Tongue (tissue), 2 donors: ENCODE results near the gene CLCC1. TPM values are rescaled to one million over a fixed set of nuclear protein-coding genes. Genes with fewer than 3 reads are reported as not detected.
A peak's percentile ranks its signal among the peaks of the same experiment; 100 is the strongest.
"Not testable (repeated sequence)": the region's sequence is repeated elsewhere in the genome, so short reads cannot be mapped to it uniquely, and the experiment has no call there.

Source experiments
- DNase-seq: peaks from one replicate; pipeline ENCODE4 v3.0.0-alpha.2; 2015
- total RNA-seq: library from RNA; depleted of rRNA; stranded (reverse); fragments of >200 nt; gene quantifications from one replicate; pipeline ENCODE4 v1.2.3, GENCODE V29; 2014

Gene CLCC1, protein sequence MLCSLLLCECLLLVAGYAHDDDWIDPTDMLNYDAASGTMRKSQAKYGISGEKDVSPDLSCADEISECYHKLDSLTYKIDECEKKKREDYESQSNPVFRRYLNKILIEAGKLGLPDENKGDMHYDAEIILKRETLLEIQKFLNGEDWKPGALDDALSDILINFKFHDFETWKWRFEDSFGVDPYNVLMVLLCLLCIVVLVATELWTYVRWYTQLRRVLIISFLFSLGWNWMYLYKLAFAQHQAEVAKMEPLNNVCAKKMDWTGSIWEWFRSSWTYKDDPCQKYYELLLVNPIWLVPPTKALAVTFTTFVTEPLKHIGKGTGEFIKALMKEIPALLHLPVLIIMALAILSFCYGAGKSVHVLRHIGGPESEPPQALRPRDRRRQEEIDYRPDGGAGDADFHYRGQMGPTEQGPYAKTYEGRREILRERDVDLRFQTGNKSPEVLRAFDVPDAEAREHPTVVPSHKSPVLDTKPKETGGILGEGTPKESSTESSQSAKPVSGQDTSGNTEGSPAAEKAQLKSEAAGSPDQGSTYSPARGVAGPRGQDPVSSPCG
- total RNA-seq: 32.2 TPM

DNA sequence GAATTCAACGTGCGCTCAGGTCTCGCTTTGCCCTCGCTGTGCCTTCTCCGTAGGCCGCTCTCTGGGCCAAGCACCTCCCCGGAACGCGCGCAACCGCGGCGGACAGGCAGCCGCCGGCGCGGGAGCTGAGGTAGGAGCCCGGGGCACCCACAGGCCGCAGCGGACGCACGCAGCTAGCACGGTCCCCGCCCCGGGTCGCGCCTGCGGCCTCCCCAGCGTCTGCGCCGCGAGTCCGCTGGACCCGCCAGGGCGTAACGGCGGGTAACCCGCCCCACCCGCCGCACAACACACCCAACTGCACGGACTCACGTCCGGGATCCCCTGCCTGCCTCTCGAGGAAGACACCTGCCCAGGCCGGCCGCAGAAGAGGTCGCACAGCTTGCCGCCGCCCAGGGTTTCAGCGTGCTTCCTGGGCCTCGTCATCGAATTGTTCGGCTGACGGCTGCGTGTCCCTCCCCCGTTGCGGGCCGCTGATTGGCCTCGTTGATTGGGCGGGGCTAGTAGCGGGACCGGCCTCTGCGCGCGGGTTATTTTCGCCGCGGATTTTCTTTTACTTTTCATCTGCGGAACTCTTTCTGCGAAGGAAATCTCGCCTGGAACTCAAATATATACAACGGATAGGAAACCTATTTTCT, at the start of gene CLCC1:
Gene CLCC1, minus strand, starts transcription at position 433 of the 635 bp plus-strand sequence. CDS start 13,047 bp downstream, outside the sequence.
- DNase-seq: peak; percentile 96

DNA sequence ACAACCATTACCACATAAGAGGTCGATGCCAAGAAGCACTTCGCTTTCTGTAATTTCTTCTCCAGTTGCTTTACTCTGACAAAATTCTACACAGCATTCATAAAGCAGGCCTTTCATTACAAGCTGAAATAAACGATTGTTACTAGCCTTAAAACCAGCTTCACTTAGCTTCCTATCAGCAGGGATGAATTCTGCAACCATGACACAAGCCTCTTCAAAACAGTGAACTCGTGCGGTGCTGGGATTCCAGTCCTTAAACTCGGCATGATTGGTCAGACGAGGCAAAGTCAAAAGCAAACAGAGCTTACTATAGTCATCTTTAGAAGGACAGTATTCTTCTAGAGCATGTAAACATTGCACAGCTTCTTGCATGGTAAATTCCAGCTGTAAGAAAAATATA, 48.1 kb upstream of the CLCC1 start:
- DNase-seq: peak; percentile 7

DNA sequence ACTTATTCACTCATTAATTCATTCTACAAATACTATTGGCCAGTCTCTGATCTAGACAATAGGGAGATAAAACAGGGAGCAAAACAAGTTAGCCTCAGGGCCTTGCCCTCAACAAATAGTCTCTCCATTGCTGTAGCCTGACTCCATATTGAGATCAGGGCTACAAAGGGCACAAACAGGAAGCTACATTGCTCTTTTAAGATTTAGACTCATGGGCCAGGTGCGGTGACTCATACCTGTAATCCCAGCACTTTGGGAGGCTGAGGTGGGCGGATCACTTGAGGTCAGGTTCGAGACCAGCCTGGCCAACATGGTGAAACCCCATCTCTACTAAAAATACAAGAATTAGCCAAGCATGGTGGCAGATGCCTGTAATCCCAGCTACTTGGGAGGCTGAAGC, 33.3 kb upstream of the CLCC1 start:
- DNase-seq: not testable (repeated sequence)

DNA sequence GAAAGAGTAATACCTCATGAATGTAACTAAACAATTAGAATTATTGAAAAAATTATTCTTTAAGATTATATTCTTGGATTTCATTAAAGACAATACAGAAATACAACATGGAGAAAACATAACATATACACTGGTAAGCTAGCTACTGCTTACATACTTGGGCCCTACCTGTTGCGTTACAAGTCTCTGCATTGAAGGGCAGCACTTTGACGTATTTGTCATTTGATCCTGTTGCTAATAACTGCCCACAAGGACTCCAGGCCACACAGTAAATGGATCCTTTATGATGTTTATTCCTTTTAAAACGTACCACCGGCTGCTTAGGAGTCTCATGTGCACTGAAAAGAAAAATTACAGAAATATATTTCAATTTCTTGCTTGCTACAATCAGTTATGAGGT, 19.8 kb upstream of the CLCC1 start:
- DNase-seq: no peak

DNA sequence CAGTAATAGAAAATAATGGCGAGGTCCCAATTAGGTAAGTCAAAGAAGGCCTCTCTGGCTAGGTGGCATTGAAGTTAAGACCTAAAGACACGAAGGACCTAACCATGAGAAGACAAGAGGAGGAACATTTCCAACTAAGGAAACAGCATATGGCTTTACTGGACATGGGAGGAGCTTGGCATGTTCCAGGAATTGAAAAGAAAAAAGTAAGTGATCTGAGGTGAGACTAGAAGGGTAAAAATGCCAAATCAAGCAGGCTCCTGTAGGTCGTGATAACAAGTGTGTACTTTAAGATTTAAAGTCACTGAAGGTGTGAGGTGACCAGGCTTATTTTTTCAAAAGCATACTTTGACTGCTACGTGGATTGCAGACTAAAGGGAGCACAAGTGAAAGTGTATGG, 13.4 kb upstream of the CLCC1 start:
- no peak for DNase-seq

DNA sequence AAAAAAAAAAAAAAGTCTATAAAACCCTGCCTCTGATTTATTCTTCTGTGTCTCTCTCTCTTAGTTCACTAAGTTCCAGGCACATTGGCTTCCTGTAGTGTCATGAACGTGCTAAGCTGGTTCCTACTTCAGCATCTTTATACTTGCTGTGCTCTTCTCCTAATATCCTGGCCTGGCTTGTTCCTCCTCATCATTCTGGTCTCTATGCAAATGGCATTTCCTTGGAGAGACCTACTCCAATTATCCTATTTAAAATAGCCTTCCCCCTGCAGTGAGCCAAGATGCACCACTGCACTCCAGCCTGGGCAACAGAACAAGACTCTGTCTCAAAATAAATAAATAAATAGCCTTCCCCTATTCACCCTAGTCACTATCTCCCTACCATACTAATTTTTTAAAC, 9.7 kb upstream of the CLCC1 start:
- DNase-seq: no peak

DNA sequence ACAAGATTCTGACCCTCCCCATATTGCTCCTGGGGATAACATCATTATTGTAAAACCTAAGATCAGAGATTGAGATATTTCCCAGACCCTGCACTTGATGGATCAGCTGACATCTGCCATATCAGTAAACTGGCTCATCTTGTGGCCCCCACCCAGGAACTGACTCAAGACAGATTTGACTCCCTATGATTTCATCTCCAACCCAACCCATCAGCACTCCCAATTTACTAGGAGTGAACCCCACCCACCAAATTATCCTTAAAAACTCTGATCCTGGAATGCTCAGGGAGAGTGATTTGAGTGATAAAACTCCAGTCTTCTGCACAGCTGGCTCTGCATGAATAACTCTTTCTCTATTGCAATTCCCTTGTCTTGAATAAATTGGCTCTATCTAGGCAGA, 6.1 kb upstream of the CLCC1 start:
- no peak for DNase-seq

DNA sequence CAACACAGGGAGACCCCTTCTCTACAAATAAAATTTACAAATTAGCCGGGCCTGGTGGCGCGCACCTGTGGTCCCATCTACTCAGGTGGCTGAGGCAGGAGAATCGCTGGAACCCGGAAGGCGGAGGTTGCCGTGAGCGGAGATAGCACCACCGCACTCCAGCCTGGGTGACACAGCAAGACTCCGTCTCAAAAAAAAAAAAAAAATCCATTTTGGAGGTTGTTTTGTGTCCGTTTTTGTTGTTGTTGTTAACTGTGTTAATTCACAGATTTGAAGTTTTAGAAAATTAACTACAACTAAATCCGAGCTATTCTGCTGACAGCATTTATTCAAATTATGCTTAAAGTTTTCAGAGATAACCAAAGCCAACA, 618 bp downstream of the CLCC1 start:
- no peak for DNase-seq

DNA sequence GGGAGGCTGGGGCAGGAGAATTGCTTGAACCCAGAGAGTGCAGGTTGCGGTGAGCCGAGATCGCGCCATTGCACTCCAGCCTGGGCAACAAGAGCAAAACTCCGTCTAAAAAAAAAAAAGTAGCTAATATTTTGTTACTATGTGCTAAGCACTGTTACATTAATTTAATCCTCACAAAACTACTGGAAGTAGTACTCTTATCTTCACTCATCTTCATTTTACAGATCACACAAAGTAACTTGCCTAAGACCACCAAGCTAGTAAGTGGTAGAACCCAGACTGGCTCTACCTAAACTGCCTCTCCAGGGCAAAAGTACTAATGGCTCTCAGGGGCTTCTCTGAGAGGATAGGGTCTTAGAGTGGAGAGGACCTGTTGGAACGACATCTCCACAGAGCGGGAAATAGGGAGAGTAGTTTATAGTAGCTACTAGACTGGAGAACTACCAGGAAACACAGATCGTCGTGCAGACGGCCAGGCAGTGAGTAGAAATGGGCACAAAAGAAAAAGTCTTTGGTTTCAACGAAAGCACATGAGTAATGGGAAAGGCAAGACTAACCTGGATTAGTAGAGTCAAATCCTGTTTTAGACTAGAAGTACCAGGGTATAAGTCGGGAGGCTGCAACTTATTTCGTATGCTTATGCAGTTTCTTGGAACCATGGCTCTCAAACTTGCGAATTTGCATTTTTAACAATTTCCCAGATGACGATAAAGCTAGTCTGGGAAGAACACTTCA, 1.4 kb downstream of the CLCC1 start:
- peak; percentile 2 for DNase-seq

DNA sequence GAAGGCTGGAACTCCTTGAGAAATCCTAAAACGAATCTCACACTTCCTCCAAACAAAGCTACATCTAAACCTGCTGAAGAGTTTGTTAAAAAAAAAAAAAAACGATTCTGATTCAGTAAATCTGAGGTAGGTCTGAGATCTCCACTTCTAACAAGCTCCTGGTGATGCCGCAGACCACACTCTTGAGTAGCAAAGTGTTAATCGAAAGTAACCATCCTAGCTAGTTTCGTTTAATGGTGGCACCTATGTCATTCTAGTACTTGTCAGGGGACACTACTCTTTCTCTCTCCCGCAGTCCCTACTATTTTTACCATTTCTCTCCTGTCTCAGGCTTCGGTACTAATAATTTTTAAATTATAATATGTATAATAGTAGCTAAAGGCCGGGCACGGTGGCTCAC, 2.1 kb downstream of the CLCC1 start:
- no peak for DNase-seq

DNA sequence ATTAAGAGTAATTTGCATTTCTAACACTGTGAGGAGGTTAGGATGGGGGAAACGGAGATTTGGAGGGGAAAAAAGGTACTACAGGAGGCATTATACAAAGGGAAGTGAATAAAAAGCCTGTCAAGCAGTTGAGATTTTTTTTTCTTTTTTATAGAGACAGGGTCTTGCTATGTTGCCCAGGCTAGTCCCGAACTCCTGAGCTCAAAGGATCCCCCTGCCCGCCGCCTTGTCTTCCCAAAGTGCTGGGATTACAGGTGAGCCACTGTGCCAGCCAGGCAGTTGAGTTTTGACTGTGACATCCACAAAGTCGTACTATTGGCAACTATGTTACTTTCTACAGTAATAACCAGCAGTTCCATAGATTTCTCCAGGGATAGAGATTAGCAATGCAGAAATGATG, 2.6 kb downstream of the CLCC1 start:
- no peak for DNase-seq

DNA sequence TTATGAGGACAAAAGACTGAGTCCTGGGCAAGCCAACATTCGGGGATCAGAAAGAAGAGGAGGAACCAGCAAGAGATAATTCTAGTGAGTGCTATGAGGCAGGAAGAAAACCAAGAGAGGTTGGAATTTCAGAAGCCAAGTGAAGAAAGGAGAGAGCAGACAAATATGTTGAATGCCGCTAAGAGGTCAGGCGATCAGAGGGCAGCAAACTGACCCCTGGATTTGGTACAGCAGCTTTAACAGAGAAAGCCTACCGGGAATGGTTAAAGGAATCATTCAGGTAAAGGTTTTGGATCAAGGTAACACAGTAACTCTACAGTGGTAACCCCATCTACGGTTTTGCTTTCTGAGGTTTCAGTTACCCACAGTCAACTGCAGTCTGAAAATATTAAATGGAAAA, 5.4 kb downstream of the CLCC1 start:
- no peak for DNase-seq

DNA sequence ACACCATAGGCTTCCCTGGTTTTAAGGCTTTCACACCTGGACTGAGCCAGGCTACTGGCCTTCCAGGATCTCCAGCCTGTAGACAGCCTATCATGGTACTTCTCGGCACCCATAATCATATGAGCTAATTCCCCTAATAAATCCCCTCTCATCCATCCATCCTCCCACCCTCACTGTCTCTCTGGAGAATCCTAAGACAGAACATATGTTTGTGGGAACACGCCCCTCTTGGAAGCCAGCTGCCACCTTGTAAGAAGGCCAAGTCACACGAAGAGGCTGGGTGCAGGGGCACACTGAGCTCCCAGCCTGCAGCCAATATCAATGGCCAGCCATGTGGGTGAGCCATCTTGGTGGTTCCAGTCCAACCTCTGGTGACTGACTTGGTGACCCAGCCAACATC, 7.4 kb downstream of the CLCC1 start:
- no peak for DNase-seq

DNA sequence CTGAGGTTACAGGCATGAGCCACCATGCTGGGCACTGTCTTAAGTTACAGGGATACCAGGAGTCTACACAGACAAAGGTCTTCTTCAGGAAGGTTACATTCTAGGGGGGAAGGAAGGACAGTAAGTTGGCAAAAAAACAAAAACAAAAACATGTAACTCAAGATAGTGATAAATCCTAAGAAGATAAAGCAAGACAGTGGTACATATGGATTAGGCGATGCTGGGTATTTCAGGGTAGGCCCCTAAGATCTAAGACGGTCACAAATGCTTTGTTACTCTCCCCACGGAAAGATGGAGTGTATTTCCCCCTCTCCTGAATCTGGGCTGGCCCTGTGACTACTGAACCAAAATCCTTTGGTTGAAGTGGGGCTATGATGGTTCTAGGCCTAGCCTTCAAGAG, 8.2 kb downstream of the CLCC1 start:
- no peak for DNase-seq

DNA sequence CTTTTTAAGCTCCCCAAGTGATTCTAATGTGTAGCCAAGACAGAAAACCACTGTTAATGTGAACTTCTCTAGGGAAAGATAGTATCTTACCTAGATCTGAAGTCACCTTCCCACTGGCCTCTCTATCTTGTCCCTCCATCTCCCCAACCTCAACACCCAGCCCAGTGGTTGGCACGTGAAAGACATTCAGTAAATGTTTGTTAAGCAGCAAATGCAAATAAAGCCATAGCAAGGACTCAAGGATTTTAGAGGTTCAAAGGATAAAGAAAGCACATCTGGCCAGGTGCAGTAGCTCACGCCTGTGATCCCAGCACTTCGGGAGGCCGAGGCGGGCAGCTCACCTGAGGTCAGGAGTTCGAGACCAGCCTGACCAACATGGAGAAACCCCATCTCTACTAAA, 9.8 kb downstream of the CLCC1 start:
- no peak for DNase-seq

DNA sequence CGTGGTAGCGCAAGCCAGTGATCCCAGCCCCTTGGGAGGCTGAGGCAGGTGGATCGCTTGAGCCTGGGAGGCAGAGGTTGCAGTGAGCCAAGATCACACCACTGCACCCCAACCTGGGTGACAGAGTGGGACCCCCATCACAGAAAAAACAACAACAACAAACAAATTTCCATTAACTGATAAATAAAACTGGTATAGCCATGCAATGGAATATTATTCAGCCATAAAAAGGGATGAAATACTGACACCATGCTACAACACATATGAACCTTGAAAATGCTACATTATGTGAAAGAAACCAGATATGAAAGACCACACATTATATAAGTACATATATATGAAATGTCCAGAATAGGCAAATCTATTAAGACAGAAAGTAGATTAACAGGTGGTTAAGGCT, 12.0 kb downstream of the CLCC1 start:
- DNase-seq: no peak

DNA sequence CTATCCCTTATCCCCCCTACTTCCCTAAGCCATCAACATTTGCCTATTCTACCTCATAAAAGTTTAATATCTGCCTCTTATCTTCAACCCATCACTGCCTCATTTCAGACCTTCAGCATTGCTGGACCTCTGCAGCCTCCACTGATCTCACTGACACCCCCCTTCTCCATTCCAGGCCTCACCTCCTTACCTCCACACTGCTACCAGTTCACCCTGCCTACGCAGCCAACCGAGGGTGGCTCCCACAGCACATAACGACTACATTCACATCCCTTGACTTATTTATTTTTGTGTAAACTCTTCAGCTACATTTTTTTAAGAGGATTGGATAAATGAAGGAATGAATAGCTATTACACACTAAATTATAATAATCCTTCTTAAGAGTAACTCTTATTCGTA, 14.2 kb downstream of the CLCC1 start:
- no peak for DNase-seq

DNA sequence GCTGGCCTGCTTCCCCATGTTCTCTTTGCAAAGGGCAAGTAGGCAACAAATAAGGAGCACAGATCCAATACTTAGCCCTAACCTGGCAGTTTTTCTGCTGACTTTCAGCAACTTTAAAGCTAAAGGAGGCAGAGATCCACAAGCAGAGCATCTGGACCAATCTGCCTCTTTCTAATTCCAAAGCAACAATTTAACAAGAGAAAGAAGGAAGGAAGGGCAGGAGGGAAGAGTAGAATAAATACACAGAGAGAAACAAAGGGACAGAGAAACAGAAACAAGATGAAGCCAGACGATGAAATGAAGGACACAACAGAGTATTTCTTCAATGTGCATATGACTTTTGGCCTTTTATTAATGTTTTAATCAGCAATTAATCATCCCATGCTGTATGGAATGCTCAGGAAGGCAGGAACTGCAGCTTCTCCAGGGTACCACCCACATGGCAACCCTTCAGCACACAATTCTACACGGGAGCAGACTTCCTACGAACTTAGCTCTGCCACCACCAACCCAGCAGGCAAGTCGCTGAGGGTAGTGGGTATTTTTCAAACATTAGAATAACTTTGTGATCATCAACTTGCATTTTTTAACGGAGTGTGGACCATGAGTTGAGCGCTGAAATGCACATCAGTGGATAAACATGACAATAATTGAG, 15.3 kb downstream of the CLCC1 start:
- DNase-seq: no peak

DNA sequence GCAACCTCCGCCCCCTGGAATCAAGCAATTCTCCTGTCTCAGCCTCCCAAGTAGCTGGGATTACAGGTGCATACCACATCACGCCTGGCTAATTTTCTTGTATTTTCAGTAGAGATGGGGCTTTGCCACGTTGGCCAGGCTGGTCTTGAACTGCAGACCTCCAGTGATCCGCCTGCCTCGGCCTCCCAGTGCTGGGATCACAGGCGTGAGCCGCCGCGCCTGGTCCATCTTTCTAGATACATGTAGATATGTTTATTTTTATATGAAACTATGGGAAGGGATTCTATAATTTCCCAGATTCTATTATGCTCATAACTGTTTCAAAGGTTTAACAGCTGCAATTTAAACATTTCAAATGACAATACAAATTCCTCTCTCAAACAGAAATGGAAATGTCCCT, 27.1 kb downstream of the CLCC1 start:
- no peak for DNase-seq

DNA sequence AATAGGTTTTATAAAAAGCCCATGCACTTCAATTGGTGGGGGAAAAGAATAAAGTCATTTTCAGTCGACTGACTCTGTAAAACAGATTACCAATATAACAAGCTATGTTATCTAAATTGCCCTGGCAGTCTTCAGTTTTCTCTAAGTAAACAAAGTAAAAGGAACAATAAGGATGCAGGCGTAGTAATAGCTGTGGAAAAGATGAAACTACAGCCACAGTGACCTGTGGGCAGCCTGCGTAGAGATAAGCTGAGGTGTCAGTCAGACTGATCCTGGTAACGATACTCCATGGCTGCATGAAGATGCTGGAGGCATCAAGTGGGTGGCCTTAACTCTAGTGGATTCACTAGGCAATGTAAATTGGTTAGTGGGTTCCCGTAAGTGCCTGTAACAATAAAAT, 29.3 kb downstream of the CLCC1 start:
- no peak for DNase-seq

DNA sequence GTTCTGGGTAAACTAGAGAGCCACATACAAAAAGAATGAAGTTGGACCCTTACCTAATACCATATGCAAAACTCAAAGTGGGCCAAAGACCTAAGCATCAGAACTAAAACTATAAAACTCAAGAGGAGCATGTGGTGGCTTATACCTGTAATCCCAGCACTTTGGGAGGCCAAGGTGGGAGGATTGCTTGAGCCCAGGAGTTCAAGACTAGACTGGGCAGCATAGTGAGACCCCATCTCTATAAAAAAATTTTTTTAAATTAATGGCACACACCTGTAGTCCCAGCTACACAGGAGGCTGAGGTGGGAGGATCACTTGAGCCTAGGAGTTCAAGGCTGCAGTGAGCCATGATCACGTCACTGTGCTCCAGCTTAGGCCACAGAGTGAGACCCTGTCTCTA, 35.7 kb downstream of the CLCC1 start:
- not testable (repeated sequence) for DNase-seq

DNA sequence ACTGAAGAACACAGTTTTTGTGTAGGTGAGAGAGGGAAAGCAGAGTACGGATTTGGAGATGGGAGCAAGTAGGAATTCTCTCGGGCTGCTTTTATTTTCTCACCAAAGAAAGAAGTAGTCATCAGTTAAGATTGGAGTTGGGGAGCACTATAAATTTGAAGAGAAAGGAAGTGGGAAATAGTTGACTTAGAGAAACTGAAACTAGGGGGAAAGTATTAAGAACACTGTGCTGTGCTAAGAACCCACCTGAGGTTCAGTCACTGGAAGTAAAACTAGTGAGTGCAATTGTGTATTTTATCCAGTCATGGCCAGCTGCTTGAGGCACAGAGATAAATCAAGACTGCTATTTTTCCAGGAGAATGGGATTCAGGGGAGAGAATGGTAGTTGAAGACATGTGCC, 37.4 kb downstream of the CLCC1 start:
- no peak for DNase-seq

DNA sequence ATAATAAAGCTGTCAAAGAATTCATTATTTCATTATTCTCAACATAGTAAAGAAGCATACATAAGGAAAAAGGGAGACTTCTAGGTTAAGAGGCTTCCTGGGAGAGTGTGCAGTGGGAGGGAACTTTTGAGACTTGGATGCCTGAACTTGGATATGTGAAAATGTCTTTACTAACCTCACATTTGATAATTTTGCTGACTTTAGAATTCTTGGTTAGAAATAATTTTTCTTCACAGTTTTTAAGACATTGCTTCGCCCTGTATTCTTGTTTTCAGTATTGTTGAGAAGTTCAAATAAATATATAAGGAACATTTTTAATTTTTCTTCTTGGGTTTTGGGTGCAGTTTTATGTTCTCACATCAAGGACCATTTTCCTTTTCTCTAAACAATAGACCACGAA, 46.5 kb downstream of the CLCC1 start:
- no peak for DNase-seq
